ENCODE measurements around the gene TNFSF11.
A peak's percentile ranks its signal among the peaks of the same experiment; 100 is the strongest.

TNFSF11 gene

DNA sequence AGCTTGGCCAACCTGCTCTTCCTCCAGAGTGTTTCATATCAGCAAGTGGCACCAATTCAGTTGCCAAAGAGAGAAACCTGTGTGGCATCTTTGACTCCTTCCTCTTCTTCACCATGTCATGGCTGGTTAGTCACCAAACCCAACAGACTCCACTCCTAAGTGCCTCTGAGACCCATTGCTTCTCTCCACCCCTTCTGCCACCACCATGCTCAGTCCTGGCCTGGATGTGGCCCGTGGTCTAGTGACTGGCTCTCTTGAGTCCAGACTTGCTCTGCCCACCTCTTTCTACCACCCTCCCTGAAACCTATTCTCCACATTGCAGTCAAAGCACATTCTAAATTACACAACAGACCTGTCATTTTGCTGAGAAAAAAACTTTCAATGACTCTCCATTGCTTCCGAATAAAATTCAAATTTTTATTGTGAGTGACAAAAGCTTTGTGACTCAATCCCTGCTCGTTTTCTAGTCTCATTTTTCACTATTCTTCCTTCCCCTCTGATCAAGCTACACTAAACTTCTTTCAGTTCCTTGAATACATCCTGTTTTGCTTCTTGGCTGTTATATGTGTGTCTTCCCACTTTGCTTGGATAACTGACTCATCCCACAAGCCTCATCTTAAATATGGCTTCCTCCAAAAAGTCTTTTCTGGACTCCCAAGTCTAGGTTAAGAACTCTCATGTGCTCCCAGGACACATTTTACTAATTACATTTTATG, 12.0 kb upstream of the TNFSF11 start:
- no peak for DNase-seq

GRCh38 chr13:42567906-42568305, 6.0 kb upstream of the TNFSF11 start:
- no peak for DNase-seq

- no peak for DNase-seq
Observed at GRCh38 chr13:42569576-42570344, 4.2 kb upstream of the TNFSF11 start.

GRCh38 chr13:42571895-42572294, 2.1 kb upstream of the TNFSF11 start:
- DNase-seq = no peak

GRCh38 chr13:42574435-42575311, 721 bp downstream of the TNFSF11 start:
- DNase-seq = no peak

DNA sequence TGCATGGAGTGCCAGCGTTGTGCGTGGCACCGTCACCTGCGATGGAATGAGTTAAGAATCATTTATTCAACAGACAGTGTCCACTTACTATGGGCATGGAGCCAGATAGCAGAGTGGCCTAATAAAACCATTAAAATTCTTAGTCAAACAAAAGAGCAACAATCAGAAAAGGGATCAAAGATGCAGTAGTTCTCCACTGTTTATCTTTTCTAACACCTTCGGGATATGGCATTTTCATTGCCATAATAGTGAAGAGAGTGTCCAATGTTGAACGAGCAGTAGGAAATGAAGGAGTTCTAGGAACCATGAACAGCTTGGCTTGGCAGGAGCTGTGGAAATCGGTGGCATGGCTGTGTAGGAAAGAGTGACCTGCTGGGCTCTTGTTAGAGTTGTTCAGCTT, 2.0 kb downstream of the TNFSF11 start:
- DNase-seq = no peak

DNA sequence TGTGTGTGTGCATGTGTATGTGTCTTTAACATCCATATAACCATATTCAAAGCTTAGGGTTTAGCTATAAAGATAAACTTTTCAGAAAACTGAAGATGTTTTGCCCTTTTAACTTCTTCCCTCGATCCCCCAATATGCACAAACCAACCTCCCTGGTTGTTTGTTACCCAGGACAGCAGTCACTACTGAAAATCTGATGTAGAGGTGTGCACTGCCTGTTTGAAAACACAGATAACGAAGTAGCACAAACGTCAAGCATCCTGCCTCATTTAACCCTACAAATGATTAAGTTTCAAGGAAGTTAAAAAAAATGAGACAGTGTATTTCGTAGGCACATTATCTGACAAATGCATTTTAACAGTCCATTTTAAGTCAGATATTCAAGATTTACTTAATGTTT, 3.6 kb downstream of the TNFSF11 start:
- DNase-seq = no peak

GRCh38 chr13:42580644-42581043, 6.7 kb downstream of the TNFSF11 start:
- no peak for DNase-seq

DNA sequence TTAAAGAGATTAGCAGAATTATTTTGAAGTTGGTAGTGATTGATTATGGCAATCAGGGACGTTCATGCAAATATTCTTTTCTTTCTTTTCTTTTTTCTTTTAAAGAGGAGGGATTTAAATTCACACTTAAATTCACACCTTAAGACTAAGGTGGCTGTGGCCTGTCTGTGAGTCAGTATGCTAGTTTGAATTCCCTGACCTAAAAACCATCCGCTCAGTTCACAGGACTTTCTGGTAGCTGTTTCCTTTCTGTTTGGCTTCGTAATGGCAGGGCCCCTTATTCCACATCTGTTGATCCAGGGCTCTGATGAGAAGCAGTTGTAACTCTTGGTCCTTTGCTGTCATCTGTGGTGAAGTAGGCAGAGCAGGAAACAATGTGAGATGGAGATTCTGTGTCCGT, 7.5 kb downstream of the TNFSF11 start:
- no peak for DNase-seq

- DNase-seq = no peak
Observed at GRCh38 chr13:42591602-42592001, 17.6 kb downstream of the TNFSF11 start.

DNA sequence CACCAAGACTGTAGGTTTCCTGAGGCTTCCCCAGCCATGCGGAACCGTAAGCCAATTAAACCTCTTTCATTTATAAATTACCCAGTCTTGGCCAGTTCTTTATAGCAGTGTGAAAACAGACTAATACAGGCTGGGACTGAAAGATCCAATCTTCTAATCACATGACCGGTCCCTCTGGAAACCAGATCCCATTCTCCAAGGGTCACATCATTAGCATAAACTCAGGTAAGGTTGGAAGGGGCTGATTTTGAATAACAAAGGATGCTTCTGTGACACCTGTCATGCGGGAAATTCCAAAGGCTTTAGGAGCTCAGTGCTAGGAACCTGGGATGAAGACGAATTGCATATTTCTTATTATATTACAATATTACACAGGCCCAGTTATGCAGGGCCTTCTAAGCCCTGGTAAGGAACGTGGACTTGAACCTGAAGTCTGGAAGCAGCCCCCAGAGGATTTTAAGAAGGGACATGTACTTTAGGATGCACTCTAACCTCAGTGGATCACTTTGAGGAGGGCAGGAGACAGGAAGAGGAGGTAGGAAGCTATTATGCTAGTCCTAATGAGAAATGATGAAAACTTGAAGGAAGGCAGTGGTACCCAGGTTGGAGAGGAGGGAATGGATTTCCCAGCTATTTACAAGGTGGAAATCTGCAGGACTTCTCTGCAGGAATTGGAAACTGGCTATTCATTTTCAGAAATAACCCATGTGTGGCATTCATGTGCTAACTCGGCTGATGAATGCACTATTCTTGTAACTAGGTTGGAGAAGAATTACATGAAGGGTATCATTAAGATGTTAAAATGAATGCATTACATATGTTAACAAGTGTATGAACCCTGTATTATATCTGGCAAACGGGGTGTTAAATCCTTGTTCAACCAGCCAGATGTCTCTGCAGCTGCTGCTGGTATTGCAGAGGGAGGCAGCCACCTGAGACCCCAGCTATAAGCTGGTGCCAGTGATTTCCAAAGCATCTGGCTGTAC, 19.3 kb downstream of the TNFSF11 start:
- no peak for DNase-seq

DNA sequence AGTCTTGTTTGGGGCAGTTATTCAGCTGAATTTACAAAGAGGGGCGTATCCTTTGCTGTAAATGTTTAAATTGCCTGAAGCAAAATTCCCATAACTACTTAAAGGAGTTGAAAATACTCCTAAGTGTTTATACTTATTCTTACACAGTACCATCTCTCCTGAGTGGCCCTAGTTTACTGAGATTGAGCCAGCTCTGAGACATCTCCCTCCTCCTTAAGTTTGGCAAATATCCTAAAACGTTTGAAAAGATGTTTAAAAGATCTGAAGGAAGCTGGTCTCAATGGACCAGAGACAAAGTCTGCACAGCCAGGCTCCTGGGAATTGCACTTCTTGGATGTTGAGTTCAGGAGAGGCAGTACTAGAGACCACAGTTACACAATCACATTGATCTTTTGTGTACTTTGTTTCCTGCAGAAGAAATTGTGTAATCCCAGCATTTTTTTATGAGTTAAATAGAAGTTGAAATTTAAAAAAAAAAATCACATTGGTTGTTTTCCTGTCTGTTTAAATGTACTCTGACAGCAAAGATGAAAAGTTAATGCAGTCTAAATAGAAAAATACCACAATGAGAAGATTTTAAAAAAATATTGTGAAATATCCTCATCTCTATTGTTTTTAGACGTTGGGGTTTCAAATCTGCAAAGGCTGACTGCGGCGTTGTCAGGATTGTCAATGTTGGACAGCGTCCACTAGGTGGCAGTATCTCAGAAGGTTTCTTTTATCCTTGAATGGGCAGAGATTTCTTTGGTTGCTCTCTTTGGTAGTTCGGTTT, 20.7 kb downstream of the TNFSF11 start:
- DNase-seq = peak; percentile 16 to 47

DNA sequence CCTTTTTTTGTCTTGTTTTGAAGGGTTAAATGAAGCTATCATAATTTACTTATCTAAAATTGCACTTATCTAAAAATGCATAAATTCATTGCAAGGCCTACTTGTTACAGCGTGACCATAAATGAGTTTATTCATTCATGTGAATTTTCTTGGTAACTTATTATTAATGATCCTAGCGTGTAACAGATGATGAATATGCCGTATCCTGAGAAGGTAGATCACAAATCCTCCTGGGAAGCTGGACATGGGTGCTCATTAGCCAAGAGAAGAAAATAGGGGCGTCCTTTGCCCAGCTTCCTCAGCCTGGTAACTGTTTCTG, 21.3 kb downstream of the TNFSF11 start:
- no peak for DNase-seq

DNA sequence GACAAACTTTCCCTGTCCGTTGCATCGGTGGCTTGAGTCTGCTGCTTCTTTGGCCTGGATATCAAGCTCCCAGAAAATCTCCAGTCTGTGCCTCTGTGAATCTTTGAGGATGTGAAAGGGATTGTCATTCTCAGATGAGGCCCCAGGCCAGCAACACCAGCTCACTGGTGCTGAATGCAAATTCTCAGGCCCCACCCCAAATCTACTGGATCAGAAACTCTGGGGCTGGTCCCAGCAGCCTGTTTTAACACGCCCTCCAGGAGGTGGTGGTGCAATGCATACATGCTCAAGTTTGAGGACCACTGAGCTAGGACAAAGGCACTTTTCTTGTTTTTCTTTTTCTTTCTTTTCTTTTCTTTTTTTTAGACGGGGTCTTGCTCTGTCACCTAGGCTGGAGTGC, 23.6 kb downstream of the TNFSF11 start:
- DNase-seq = no peak

GRCh38 chr13:42600943-42601342, 27.0 kb downstream of the TNFSF11 start:
- no peak for DNase-seq

DNA sequence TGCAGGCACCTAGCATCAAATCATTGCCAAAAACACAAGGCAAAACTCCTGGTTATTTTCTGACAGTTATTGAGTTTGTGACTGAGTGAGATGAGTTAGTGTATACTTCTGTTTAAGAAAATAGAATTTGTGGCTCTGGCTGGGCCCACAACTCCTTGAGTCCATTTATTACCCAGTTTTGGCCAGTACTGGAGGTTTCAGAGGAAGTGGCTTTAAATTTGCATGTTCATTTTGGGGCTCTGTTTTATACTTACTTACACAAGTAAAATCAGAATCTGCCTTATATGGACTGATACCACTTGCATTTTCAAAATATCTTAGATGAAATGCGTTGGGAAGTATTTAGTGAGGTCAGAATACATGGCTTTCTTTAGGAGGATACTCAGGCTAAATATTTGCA, 29.0 kb downstream of the TNFSF11 start:
- no peak for DNase-seq

DNA sequence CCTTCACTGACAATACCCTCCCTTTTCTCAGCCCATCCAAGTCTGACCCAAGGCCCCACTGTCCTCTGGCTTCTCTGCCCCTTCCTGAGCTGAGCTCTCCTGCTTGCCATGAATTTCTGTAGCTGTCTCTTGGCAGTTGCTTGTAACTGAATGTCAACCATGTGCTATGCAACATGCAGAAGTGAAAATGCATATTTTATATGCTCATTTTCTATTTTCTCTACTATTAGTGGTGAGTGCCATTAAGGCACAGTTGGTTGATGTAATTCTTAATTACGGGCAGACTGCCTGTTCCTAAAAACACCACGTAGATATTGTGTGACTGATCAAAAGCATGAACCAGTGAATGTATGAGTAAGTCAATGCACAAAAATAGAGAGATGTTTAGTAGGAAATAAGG, 29.6 kb downstream of the TNFSF11 start:
- DNase-seq = no peak

DNA sequence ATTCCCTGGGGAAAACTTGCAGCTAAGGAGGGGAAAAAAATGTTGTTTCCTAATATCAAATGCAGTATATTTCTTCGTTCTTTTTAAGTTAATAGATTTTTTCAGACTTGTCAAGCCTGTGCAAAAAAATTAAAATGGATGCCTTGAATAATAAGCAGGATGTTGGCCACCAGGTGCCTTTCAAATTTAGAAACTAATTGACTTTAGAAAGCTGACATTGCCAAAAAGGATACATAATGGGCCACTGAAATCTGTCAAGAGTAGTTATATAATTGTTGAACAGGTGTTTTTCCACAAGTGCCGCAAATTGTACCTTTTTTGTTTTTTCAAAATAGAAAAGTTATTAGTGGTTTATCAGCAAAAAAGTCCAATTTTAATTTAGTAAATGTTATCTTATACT, 33.6 kb downstream of the TNFSF11 start:
- no peak for DNase-seq

- DNase-seq = no peak
Observed at GRCh38 chr13:42610649-42611048, 36.7 kb downstream of the TNFSF11 start.

- no peak for DNase-seq
Observed at GRCh38 chr13:42611086-42611779, 37.3 kb downstream of the TNFSF11 start.

Measured in NCI-H187 (cell line).